Activated naive CD8-positive, alpha-beta T cell treated with anti-CD3 and anti-CD28 coated beads, Interleukin-2, amount 50 U/mL, for 16 hours (primary cell): Measurements from ENCODE around the gene TAS1R3.

Source experiments
- DNase-seq: peaks from one replicate; pipeline ENCODE4 v3.0.0-alpha.2; 2020; ENCODE audit warnings: low read depth, low spot score

TAS1R3 gene

GRCh38 chr1:1331068-1331965 is at the start of gene TAS1R3:
Gene TAS1R3 (plus strand): TSS chr1:1331280. CDS start chr1:1331346, 66 bp downstream.
- no peak for DNase-seq

- DNase-seq, result no peak
Measured at GRCh38 chr1:1281533-1282321, 49.4 kb upstream of the TAS1R3 start.

- DNase-seq, result no peak
Measured at GRCh38 chr1:1282998-1283397, 48.1 kb upstream of the TAS1R3 start.

GRCh38 chr1:1283821-1284220 is 47.3 kb upstream of the TAS1R3 start:
- no peak for DNase-seq

- no peak for DNase-seq
Measured at GRCh38 chr1:1284221-1285101, 46.6 kb upstream of the TAS1R3 start.

GRCh38 chr1:1285102-1285571 is 45.9 kb upstream of the TAS1R3 start:
- no peak for DNase-seq

- no peak for DNase-seq
Measured at GRCh38 chr1:1285611-1286311, 45.3 kb upstream of the TAS1R3 start.

GRCh38 chr1:1286313-1287261 is 44.5 kb upstream of the TAS1R3 start:
- DNase-seq, result no peak

GRCh38 chr1:1287288-1288110 is 43.6 kb upstream of the TAS1R3 start:
- DNase-seq, result no peak

- DNase-seq, result peak; percentile 25
Measured at GRCh38 chr1:1290238-1290731, 40.8 kb upstream of the TAS1R3 start.

GRCh38 chr1:1291023-1291528 is 40.0 kb upstream of the TAS1R3 start:
- DNase-seq, result no peak

- peak; percentile 43 for DNase-seq
Measured at GRCh38 chr1:1291548-1292441, 39.3 kb upstream of the TAS1R3 start.

- no peak for DNase-seq
Measured at GRCh38 chr1:1292442-1292779, 38.7 kb upstream of the TAS1R3 start.

GRCh38 chr1:1292851-1293250 is 38.2 kb upstream of the TAS1R3 start:
- no peak for DNase-seq

- no peak for DNase-seq
Measured at GRCh38 chr1:1293263-1294249, 37.5 kb upstream of the TAS1R3 start.

- no peak for DNase-seq
Measured at GRCh38 chr1:1294250-1294890, 36.7 kb upstream of the TAS1R3 start.
